ENCODE data around the gene RAB1A. TPM values are rescaled to one million over a fixed set of nuclear protein-coding genes. Genes with fewer than 3 reads are reported as not detected.

The RAB1A gene
- total and polyA plus RNA-seq, 10 of the 15 experiments (the other 5 are each of a cell fraction or from before 2014, with no cell fraction given) = 48.9 to 171 (median 83.4) TPM

- Histone ChIP-seq H3K9me3 (replicated peaks; ENCODE audit: control insufficient read depth, insufficient read depth, low read length) (peaks cover under 1% of the 10 kb centered on the region; the same call in 2 of the 3 replicates), H3K27me3 (replicated peaks in 1 of 2; ENCODE audit: control insufficient read depth in 2 of 2, insufficient read depth in 2 of 2, low read length in 1 of 2) (no peaks in the 10 kb centered on the region), H3K4me2 (ENCODE audit: control insufficient read depth, insufficient read depth) (peak within 1 kb of the TSS; percentile 100), H4K20me1 (ENCODE audit: control insufficient read depth, insufficient read depth) (no peaks in the 10 kb centered on the region), H3K9ac (ENCODE audit: control insufficient read depth, insufficient read depth, low read length) (peak within 1 kb of the TSS; percentile 70), H2AFZ (ENCODE audit: control insufficient read depth, low read depth, low read length) (peak within 1 kb of the TSS; percentile 92), H3K4me3 (peak within 1 kb of the TSS; percentile 74), H3K27ac (ENCODE audit: control insufficient read depth, insufficient read depth) (peak within 1 kb of the TSS; percentile 63), H3K4me1 (ENCODE audit: control insufficient read depth, insufficient read depth, low read length) (peaks cover 46% of the 10 kb centered on the region), H3K36me3 (ENCODE audit: control insufficient read depth in 2 of 2, insufficient read depth in 2 of 2, low read length in 1 of 2) (no peaks in the 10 kb centered on the region), H3K79me2 (ENCODE audit: control insufficient read depth, insufficient read depth, low read length) (peaks cover 4% of the 10 kb centered on the region)
- WGBS (ENCODE audit: insufficient coverage, insufficient replicate concordance, low lambda C conversion rate, missing lambda C conversion rate) = 2% methylated on average over 84 of the region's 99 CpGs
- RAD21 ChIA-PET (ENCODE audit: unreplicated experiment) = interaction anchor here (0.6 to 5.5 kb wide), 25 partner anchors 9 to 728 kb away, joined by 3 to 58 read pairs (median 5); partner anchors contain the start of genes ACTR2, AFTPH and RAB1A
- SMC1A ChIA-PET (ENCODE audit: uncharacterized antibody, unreplicated experiment) = interaction anchor here (0.6 to 5.5 kb wide), 20 partner anchors 9 to 726 kb away, joined by 3 to 36 read pairs (median 4); partner anchors contain the start of genes RAB1A and SERTAD2
- FAIRE-seq = peak; percentile 88
- CTCF ChIA-PET = interaction anchor here (0.6 to 4.5 kb wide), 22 partner anchors 9 to 725 kb away, joined by 3 to 46 read pairs (median 4); partner anchors contain the start of gene ACTR2
- POLR2A ChIA-PET = interaction anchor here (0.7 to 3.8 kb wide), 14 partner anchors 9 to 530 kb away, joined by 3 to 18 read pairs (median 4); partner anchors contain the start of genes ACTR2 and RAB1A
- in situ Hi-C loops (cut with MboI) = no loop called here
- intact Hi-C loops (cut with micrococcal nuclease; ENCODE audit: unreplicated experiment) = loop anchor here (1.0 to 2.0 kb wide), 2 partner anchors 74 to 170 kb away; partner anchors contain the start of genes ACTR2 and RAB1A
- BruUV-seq (replicated peaks) = no TSS peak
- peak; percentile 90 for DNase-seq (ENCODE audit: low read depth, low spot score)
- peak; percentile 90 for ATAC-seq
- TF ChIP-seq POLR2AphosphoS5 (IDR thresholded peaks at IDR 0.05; ENCODE audit: low read length) (peak; percentile 65), ZNF592 (IDR thresholded peaks at IDR 0.05) (0 out of 2 replicates have a peak, but pooled peaks have one; percentile 53), NR2F1 (conservative IDR thresholded peaks at IDR 0.05) (peak; percentile 70), IKZF1 (conservative IDR thresholded peaks at IDR 0.05) (peak; percentile 78), CEBPZ (IDR thresholded peaks at IDR 0.05; ENCODE audit: low read depth, low read length) (peak; percentile 75), GATAD2B (conservative IDR thresholded peaks at IDR 0.05; ENCODE audit: low read depth) (peak; percentile 98), IKZF2 (IDR thresholded peaks at IDR 0.05) (no peak), NKRF (conservative IDR thresholded peaks at IDR 0.05) (peak; percentile 95), CHD2 (IDR thresholded peaks at IDR 0.05; ENCODE audit: borderline replicate concordance, low read depth, low read length) (peak; percentile 93), USF1 (IDR thresholded peaks at IDR 0.05; ENCODE audit: borderline replicate concordance, extremely low read length, insufficient read depth, low read depth, low read length) (no peak)
Observed at GRCh38 chr2:65056215-65057053, 73.5 kb downstream of the RAB1A start, which contains the start of gene CEP68. TSS of gene CEP68 (plus strand) at chr2:65056416. CDS start at chr2:65069445, 13,029 bp downstream.

All from GM12878 (cell line).